HEK293 (cell line): Measurements from ENCODE around the gene HILPDA.

Experiments used
- BCL11A ChIP-seq: fragments of 450-650 bp; formaldehyde crosslinking; IDR thresholded peaks from 2 replicates; pipeline ENCODE4 v1.5.1; 2016; ENCODE audit warnings: low read depth, missing biosample characterization, missing genetic modification characterization
- EGR2 ChIP-seq: fragments of 450-650 bp; formaldehyde crosslinking; IDR thresholded peaks from 2 replicates; pipeline ENCODE4 v1.5.1; 2016; ENCODE audit warnings: low read depth, missing biosample characterization, missing genetic modification characterization
- GLIS1 ChIP-seq: fragments of 450-650 bp; formaldehyde crosslinking; IDR thresholded peaks from 2 replicates; pipeline ENCODE4 v1.5.1; 2016; ENCODE audit warnings: missing biosample characterization, missing genetic modification characterization
- GLIS2 ChIP-seq: fragments of 450-650 bp; formaldehyde crosslinking; IDR thresholded peaks from 2 replicates; pipeline ENCODE4 v1.5.1; 2016; ENCODE audit warnings: missing biosample characterization, missing genetic modification characterization
- IKZF3 ChIP-seq: fragments of 450-650 bp; IDR thresholded peaks from 2 replicates; pipeline ENCODE4 v1.5.0; 2018; ENCODE audit warnings: missing biosample characterization, mild to moderate bottlenecking, missing genetic modification characterization, moderate library complexity
- INSM2 ChIP-seq: fragments of 450-650 bp; formaldehyde crosslinking; IDR thresholded peaks from 2 replicates; pipeline ENCODE4 v1.5.1; 2016; ENCODE audit warnings: missing biosample characterization, missing genetic modification characterization
- MZF1 ChIP-seq: fragments of 450-650 bp; formaldehyde crosslinking; IDR thresholded peaks from 2 replicates; pipeline ENCODE4 v1.5.1; 2017; ENCODE audit warnings: missing biosample characterization, missing genetic modification characterization, borderline replicate concordance
- PATZ1 ChIP-seq: fragments of 450-650 bp; formaldehyde crosslinking; IDR thresholded peaks from 2 replicates; pipeline ENCODE4 v1.5.1; 2016; ENCODE audit warnings: missing biosample characterization, missing genetic modification characterization
- SP2 ChIP-seq: fragments of 450-650 bp; formaldehyde crosslinking; IDR thresholded peaks from 2 replicates; pipeline ENCODE4 v1.5.1; 2016; ENCODE audit warnings: missing biosample characterization, missing genetic modification characterization
- SP3 ChIP-seq: fragments of 450-650 bp; formaldehyde crosslinking; IDR thresholded peaks from 2 replicates; pipeline ENCODE4 v1.5.1; 2016; ENCODE audit warnings: missing biosample characterization, missing genetic modification characterization
- SP7 ChIP-seq: fragments of 450-650 bp; formaldehyde crosslinking; IDR thresholded peaks from 2 replicates; pipeline ENCODE4 v1.5.1; 2016; ENCODE audit warnings: missing biosample characterization, missing genetic modification characterization
- YY1 ChIP-seq: fragments of 450-650 bp; formaldehyde crosslinking; IDR thresholded peaks from 2 replicates; pipeline ENCODE4 v1.5.1; 2018; ENCODE audit warnings: missing biosample characterization, missing genetic modification characterization
- ZBTB10 ChIP-seq: fragments of 450-650 bp; formaldehyde crosslinking; IDR thresholded peaks from 2 replicates; pipeline ENCODE4 v1.5.1; 2016; ENCODE audit warnings: missing biosample characterization, missing genetic modification characterization
- ZNF18 ChIP-seq: fragments of 450-650 bp; formaldehyde crosslinking; IDR thresholded peaks from 2 replicates; pipeline ENCODE4 v1.5.1; 2016; ENCODE audit warnings: missing biosample characterization, missing genetic modification characterization
- ZNF214 ChIP-seq: fragments of 450-650 bp; formaldehyde crosslinking; IDR thresholded peaks from 2 replicates; pipeline ENCODE4 v1.5.1; 2017; ENCODE audit warnings: missing biosample characterization, mild to moderate bottlenecking, missing genetic modification characterization, borderline replicate concordance
- ZNF341 ChIP-seq: fragments of 450-650 bp; formaldehyde crosslinking; IDR thresholded peaks from 2 replicates; pipeline ENCODE4; 2016; ENCODE audit warnings: low read depth, missing biosample characterization, missing genetic modification characterization
- ZNF518A ChIP-seq: fragments of 450-650 bp; formaldehyde crosslinking; conservative IDR thresholded peaks from 2 replicates; pipeline ENCODE4 v1.5.1; 2016; ENCODE audit warnings: low read depth, missing biosample characterization, missing genetic modification characterization
- ZNF580 ChIP-seq: fragments of 450-650 bp; formaldehyde crosslinking; IDR thresholded peaks from 2 replicates; pipeline ENCODE4 v1.5.1; 2016; ENCODE audit warnings: missing biosample characterization, missing genetic modification characterization
- ZNF654 ChIP-seq: fragments of 450-650 bp; formaldehyde crosslinking; IDR thresholded peaks from 2 replicates; pipeline ENCODE4 v1.5.1; 2016; ENCODE audit warnings: low read depth, missing biosample characterization, missing genetic modification characterization
- ZNF707 ChIP-seq: fragments of 450-650 bp; formaldehyde crosslinking; IDR thresholded peaks from 2 replicates; pipeline ENCODE4 v1.5.1; 2016; ENCODE audit warnings: missing biosample characterization, missing genetic modification characterization
- ZNF843 ChIP-seq: fragments of 450-650 bp; formaldehyde crosslinking; IDR thresholded peaks from 2 replicates; pipeline ENCODE4 v1.5.1; 2016; ENCODE audit warnings: missing biosample characterization, missing genetic modification characterization
- ZSCAN16 ChIP-seq: fragments of 450-650 bp; formaldehyde crosslinking; IDR thresholded peaks from 2 replicates; pipeline ENCODE4 v1.5.1; 2016; ENCODE audit warnings: missing biosample characterization, missing genetic modification characterization
- ZXDB ChIP-seq: fragments of 450-650 bp; formaldehyde crosslinking; IDR thresholded peaks from 2 replicates; pipeline ENCODE4 v1.5.1; 2016; ENCODE audit warnings: missing biosample characterization, missing genetic modification characterization

The HILPDA gene

GRCh38 chr7:128455543-128456254 is at the start of gene HILPDA (continued):
- TF ChIP-seq ZNF341 (tag by site-specific recombination): peak; percentile 74
- TF ChIP-seq GLIS2 (tag by site-specific recombination): peak; percentile 97
- 0 out of 2 replicates have a peak, but pooled peaks have one; percentile 44 for TF ChIP-seq ZNF843
- no peak for TF ChIP-seq ZSCAN16 (tag by site-specific recombination)
- no peak for TF ChIP-seq ZNF654 (tag by site-specific recombination)
- TF ChIP-seq MZF1 (tag by site-specific recombination): peak; percentile 91
- no peak for TF ChIP-seq ZNF580 (tag by site-specific recombination)
- peak; percentile 86 for TF ChIP-seq SP3 (tag by site-specific recombination)
- peak; percentile 98 for TF ChIP-seq GLIS1
- TF ChIP-seq SP7: peak; percentile 64
- peak; percentile 75 for TF ChIP-seq PATZ1
- peak; percentile 35; the same call in 1 of the 2 replicates for TF ChIP-seq EGR2 (tag by site-specific recombination)
- no peak for TF ChIP-seq ZNF18 (tag by site-specific recombination)
- peak; percentile 64 for TF ChIP-seq SP2
- TF ChIP-seq INSM2 (tag by site-specific recombination): 0 out of 2 replicates have a peak, but pooled peaks have one; percentile 29
- TF ChIP-seq YY1: no peak
- TF ChIP-seq ZNF707 (tag by site-specific recombination): no peak
- TF ChIP-seq BCL11A (tag by site-specific recombination): no peak
- no peak for TF ChIP-seq ZNF214 (tag by site-specific recombination)
- TF ChIP-seq ZXDB: peak; percentile 77
- 0 out of 2 replicates have a peak, but pooled peaks have one; percentile 27 for TF ChIP-seq ZNF518A (tag by site-specific recombination)
- peak; percentile 96 for TF ChIP-seq IKZF3 (tag by site-specific recombination)
- TF ChIP-seq ZBTB10 (tag by site-specific recombination): peak; percentile 31; the same call in 1 of the 2 replicates
